Ramos (cell line): ENCODE measurements around the gene GUCY1A2.
"Not testable (repeated sequence)": the region's sequence is repeated elsewhere in the genome, so short reads cannot be mapped to it uniquely, and the experiment has no call there.

Experiments used
- in situ Hi-C: fragments of 300-500 bp; cut with MboI; formaldehyde crosslinking; loops from one replicate; pipeline ENCODE4 v1.14.3; 2022; ENCODE audit warnings: low sequenced_read_pairs; ENCODE audit not compliant: unreplicated experiment

GUCY1A2 gene

DNA sequence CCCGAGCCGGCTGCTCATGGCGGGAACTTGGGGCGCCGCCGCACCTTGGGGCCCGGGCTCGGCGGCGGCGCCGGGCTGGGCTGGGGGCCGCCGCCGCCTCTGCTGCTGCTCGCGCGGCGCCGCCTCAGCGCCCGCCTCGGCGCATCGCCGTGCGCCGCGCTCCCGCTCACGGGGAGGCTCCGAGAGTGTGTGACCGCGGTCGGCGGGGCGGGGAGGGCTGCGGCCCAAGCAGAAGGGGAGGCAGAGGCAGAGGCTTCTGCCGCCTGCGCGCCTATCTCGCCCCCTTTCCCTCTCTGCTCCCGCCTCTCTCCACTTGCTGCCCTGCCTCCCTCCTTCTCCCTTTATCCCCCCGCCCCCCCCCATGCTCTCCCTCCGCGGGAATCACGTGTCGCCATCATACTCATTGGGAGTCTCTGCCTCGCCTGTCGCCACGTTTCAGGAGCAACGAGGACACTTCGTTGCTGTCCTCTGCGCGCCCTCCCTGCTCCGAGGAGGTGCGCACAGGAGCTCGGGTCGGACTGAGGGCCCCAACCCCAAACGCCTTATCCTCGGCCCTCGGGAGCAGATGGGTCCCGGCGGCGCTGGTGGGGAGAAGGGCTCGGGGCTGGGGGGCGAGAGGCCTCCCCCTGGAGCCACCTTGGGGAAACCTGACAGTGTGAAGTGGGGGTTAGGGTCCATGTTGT, at the start of gene GUCY1A2:
TSS of gene GUCY1A2 (minus strand) at position 258 of the 683 bp plus-strand sequence. CDS start 421 bp downstream, outside the sequence.
- in situ Hi-C loops: no loop called here

DNA sequence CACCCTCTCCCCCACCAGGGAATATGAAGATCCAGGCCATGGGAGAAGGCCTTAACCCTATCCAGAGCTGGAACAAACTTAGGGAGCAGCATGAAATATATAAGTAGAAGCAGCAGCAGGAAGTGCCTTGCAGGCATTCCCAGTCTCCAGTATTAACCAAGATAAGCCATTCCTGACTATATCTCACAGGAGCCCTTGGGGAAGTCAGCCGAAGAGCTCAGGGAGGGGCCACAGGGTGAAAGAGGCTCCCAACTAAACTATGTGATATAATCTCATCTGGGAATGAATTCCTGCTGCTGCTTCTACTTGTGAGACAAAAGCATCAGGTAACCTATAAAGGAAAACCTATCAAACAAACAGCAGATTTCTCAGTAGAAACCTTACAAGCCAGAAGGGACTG, 36.1 kb upstream of the GUCY1A2 start:
- in situ Hi-C loops: no loop called here

DNA sequence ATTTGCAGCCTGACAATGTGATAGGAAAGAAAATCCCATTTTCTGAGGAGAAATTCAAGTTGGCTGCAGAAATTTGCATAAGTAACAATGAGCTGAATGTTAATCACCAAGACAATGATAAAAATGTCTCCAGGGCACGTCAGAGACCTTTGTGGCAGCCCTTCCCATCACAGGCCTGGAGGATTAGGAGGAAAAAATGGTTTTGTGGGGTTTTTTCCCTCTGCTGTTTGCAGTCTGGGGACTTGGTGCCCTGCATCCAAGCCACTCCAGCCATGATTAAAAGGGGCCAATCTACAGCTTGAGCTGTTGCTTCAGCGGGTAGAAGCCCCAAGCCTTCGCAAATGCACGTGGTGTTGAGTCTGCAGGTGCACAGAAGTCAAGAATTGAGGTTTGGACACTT, 33.1 kb upstream of the GUCY1A2 start:
- in situ Hi-C loops: not testable (repeated sequence)

- in situ Hi-C loops: not testable (repeated sequence)
Observed at GRCh38 chr11:107050899-107051298, 32.6 kb upstream of the GUCY1A2 start.

DNA sequence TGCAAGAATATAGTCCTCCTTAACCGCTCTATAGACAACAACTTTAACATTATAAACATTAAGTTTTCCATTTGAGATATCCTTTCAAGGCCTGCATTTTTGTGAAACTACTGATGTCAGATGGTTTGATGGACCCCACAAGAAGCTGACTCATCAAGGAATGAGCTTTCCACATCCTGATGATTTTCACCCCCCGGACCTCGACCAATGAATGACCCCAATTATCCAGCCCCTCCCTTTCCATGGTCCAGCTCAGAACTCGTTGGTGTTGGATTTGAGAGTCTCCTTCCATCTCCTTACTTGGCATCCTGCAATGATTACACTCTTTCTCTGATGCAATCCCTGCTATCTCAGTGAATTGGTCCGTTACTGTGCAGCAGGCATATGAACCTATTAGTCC, 31.8 kb upstream of the GUCY1A2 start:
- in situ Hi-C loops: no loop called here

GRCh38 chr11:107044503-107044902, 26.2 kb upstream of the GUCY1A2 start:
- in situ Hi-C loops: no loop called here

DNA sequence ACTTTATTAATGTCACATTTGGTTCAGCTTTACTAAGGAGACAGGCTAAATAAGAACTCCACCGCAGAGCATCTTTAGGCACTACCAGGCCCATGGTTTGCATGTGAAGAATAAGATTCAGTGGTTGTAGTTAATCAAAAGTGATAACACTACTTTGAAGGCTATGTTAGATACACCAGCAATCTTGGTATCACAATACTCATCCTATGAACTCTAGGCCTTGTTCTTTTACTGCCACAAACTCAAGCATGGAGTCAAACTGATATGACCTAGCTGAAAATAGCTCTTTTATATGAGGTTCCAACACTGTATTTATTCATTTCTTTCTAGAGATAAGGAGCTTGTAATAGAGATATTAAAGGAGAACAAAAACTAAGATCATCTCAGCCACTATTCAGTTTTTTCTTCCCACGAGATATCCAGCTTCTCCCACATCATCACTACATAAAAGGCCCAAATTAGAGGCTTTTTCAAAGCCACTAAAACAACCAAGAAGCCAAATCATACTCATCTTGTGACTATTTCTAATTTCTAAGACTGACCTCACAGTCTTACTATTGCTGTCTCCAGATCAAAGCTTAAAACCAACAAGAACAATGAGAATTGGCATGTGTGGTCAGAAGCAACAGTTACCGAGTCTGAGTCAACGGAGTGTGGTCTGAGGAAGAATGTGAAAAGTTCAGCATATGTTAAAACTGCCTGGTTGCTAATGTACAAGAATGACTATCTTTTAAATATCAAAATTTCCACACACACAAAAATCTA, 25.1 kb upstream of the GUCY1A2 start:
- in situ Hi-C loops: no loop called here

DNA sequence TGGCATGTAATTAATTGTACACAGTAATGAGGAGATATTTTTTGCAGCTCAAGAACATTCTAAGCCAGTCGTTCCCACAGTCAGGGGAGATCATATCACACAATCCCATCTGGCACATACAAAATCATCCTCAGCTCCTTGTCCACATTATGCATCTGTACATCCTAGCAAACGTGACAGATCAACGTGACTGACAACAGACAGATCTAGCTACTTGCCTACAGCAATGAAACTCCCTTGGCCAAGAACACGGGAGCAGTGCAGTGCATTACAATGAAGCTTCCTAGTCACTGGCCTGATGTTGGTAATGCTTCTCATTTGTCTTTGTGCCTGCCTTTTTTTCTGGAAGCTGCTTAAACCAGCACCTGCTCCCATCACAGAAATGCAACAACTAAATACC, 24.5 kb upstream of the GUCY1A2 start:
- in situ Hi-C loops: no loop called here

DNA sequence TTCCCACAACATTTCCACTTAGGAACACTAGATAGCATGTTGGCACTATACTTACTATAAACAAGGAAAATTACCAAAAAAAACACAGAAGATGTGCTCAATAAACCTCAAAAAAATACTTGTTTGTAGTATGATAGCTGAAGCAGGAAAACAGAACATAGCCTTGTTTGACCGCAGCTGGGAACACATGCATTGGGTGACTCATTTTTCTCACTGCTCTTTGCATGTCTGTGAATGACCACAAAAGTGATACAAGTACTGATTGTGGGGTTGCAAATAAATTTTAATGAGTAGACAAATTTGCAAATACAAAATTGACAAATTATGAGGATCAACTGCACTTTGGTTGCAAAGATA, 22.8 kb upstream of the GUCY1A2 start:
- in situ Hi-C loops: no loop called here

DNA sequence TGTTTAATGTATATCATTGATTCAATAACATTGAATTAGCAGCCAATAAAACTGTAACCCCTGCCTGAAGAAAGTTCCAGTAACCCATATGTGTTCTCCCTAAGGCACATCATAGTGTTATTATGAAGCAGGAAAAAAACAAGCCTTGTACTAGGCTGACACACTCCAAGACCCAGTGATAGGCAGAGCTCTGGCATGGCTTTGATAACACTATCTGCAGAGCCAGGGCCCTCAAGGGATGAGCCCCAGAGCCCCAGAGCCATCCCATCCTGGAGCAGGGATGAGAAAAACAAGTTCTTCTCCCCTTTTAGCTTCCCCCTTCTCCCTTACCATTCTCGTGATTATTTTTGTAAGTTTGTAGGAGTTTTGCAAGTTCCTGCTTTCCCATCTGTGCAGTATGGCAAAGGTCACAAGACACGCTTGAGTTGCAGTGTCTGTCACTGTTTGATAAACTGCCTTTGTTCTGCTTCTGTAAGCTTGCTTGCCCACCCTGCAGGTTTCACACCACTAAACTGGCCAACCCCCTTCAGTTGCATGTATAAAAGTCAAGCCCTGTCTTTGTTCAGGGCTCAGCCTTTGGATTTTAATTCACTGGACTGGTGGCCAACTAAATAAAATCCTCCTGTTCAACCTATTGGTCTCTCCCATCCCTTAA, 22.3 kb upstream of the GUCY1A2 start:
- in situ Hi-C loops: no loop called here

- in situ Hi-C loops: no loop called here
Observed at GRCh38 chr11:107025673-107026072, 7.4 kb upstream of the GUCY1A2 start.

DNA sequence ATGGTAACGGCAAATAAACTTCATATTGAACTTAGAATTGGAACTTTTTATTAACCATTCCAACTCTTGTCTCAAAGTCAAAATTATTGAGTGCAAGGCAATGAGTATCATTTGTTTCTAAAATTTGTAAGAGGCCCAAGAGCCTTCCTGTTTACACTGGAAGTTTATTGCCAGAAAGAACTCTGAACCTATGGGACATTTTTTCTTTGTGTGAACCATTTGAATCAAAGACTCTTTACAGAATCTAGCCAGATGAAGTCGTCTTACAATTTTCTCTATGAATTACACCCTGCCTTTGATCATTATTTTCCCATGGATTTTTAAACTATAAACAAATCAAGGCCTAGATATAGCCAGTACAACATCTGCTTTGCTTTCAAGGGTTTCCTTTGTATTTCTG, 2.3 kb upstream of the GUCY1A2 start:
- in situ Hi-C loops: no loop called here

DNA sequence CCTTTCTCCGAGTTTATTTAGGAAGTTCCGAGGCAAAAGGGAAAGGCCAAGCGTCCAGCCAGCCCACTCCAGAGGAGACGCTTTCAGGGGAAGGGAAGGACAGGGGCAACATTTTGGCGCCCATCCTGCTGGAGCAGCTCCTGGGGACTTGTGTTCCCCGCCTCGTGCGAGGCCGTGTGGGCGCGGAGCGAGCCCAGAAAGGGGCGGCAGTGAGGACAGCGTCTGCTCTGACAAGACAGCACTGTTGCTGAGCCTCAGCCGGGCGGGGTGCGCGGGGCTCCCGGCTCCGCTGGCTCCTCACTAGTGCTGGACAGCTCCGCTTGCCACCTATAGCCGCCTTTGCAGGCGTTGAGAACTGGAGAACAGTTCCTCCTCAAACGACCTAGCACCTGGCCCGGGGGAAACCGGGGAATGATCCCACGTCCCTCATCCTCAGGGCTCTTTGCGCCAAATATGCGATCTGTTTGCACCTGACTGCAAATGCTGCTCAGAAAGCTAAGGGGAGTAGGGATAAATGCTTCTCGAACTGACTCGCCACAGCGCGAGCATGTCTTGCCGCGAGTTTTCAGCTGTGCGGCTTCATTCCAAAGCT, 722 bp upstream of the GUCY1A2 start:
- in situ Hi-C loops: no loop called here

DNA sequence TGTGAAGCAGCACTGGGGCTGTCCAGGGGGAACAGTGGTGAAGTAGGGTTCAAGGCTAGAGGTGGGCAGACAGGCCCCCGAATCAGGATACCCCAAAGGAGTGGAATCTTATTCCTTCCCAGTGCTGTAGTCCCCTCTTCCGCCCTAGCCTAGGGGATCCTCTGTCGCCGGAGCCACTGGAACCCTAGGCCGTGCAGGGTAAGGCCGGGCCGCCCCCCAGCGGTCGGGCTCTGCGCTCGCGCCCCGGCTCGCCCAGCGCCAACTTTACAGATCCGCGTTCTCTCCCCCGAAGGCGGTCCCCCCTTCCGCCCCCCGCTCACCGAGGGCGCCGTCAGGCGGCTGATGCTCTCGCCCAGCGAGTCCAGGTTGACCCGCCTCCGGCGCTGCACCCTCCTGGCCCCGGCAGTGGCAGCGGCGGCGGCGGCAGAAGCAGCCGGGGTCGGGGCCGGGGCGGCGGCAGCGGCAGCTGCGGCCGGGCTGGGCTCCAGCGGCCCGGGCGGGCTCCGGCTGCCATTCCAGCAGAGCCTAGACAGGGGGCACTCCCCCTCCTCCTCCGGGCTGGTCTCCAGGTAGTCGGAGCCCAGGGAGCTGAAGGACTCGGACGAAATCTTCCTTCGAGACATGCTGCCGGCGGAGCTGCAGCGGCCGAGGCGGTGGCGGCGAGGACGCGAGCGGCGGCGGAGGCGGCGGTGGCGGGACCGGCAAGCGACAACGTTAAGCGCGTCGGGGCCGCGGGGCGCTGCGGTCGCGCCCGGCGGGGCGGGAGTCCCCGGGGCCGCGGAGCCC, 650 bp downstream of the GUCY1A2 start:
- in situ Hi-C loops: no loop called here

- in situ Hi-C loops: no loop called here
Observed at GRCh38 chr11:107017104-107017432, 1.2 kb downstream of the GUCY1A2 start.

DNA sequence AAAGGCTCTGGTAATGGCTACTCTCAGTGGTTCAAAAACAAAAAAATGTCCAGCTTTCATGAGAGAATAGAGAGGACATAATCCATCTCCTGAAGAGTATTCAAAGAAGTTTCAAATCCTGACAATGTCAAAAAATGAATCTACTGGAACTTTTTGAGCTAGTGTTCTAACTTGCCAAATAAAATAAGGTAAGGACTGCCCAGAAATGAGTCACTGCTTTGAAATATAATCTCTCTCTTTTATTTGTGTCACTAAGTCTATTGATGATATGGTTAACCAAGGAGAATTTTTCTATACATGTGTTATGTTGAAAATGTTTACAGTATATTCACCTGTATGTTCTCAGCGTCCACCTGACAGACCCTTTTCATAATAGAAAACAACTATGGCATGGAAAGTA, 3.4 kb downstream of the GUCY1A2 start:
- in situ Hi-C loops: no loop called here

DNA sequence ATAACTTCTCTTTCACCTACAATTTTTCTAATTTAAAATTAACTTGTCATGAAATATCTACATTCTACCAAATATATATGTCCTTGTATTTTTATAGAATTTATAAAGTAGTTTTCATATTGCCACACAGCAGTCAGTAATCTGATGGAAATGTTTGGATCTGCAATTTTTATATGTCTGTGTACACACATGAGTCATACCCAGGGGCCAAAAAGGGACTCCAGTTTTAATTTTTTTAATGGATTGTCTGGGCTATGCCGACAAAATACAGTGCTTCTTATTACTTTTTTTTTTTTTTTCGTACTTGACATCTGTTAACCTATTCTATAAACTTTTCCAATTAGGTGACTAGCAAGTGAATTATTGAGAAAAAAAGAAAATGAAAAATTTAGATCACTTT, 6.3 kb downstream of the GUCY1A2 start:
- in situ Hi-C loops: no loop called here

- in situ Hi-C loops: no loop called here
Observed at GRCh38 chr11:107009190-107009589, 9.1 kb downstream of the GUCY1A2 start.

- in situ Hi-C loops: no loop called here
Observed at GRCh38 chr11:107006076-107006833, 12.0 kb downstream of the GUCY1A2 start.

- in situ Hi-C loops: no loop called here
Observed at GRCh38 chr11:106999196-106999595, 19.1 kb downstream of the GUCY1A2 start.
